Measurements from ENCODE around the gene AGAP2. TPM values are rescaled to one million over a fixed set of nuclear protein-coding genes. Genes with fewer than 3 reads are reported as not detected.
A peak's percentile ranks its signal among the peaks of the same experiment; 100 is the strongest.

AGAP2 gene
- total RNA-seq, 8 experiments from 2014 or later = 0.31 to 13.8 (median 8.8) TPM

GRCh38 chr12:57756406-57757341, 18.1 kb upstream of the AGAP2 start:
- ATAC-seq (replicated peaks in 6 of 8) = no peak
- in situ Hi-C loops (cut with MboI; ENCODE audit: low pct_unique_long_range_greater_than_20kb in 2 of 9, low sequenced_read_pairs in 9 of 9, unreplicated experiment in 9 of 9) = no loop called here
- H3K4me3 ChIP-seq = peak overlapping the region; percentile 84 to 98 (median 89)
- WGBS, 10 experiments = 8 to 100% (median 45%) methylated on average over 2 to 13 of the region's 22 CpGs; no CpG with 5 or more reads in 1 of the 10 experiments
- peaks cover 21% of the 10 kb centered on the region in 2 donors for H3K4me1 ChIP-seq (replicated peaks in 1 of 2)
- H3K27ac ChIP-seq = no peak overlapping the region

- Histone ChIP-seq H3K27ac (peak overlapping the region; percentile 77 to 87), H3K4me3 (peak overlapping the region; percentile 84 to 98 (median 89)), H3K4me1 (replicated peaks in 1 of 2) (peaks cover 24 to 25% of the 10 kb centered on the region in 2 donors)
- in situ Hi-C loops (cut with MboI; ENCODE audit: low pct_unique_long_range_greater_than_20kb in 2 of 9, low sequenced_read_pairs in 9 of 9, unreplicated experiment in 9 of 9) = no loop called here
- peak in 5 of 8 experiments; percentile 0 to 3 (median 1) for ATAC-seq (replicated peaks in 6 of 8)
- WGBS, 10 experiments = 0% methylated on average over 1 to 4 of the region's 76 CpGs; no CpG with 5 or more reads in 6 of the 10 experiments
These were observed 17.2 kb upstream of the AGAP2 start for GRCh38 chr12:57755454-57756372.

GRCh38 chr12:57755194-57755453, 16.6 kb upstream of the AGAP2 start:
- ATAC-seq (replicated peaks in 6 of 8) = peak in 1 of 8 experiments; percentile 0
- no CpG with 5 or more reads among the region's 34 CpGs for WGBS, 10 experiments
- H3K4me1 ChIP-seq (replicated peaks in 1 of 2) = peaks cover 27% of the 10 kb centered on the region in 2 donors

GRCh38 chr12:57754411-57755193, 16.1 kb upstream of the AGAP2 start, which contains the start of gene MARCHF9:
TSS of gene MARCHF9 (plus strand) at chr12:57755103. CDS start at chr12:57755529, 426 bp downstream.
- WGBS, 10 experiments = 0 to 67% (median 8%) methylated on average over 1 to 3 of the region's 41 CpGs; no CpG with 5 or more reads in 3 of the 10 experiments
- in situ Hi-C loops (cut with MboI; ENCODE audit: low pct_unique_long_range_greater_than_20kb in 2 of 9, low sequenced_read_pairs in 9 of 9, unreplicated experiment in 9 of 9) = no loop called here
- H3K4me1 ChIP-seq (replicated peaks in 1 of 2) = peaks cover 27% of the 10 kb centered on the region in 2 donors
- H3K27ac ChIP-seq = peak within 1 kb of the TSS; percentile 77 to 87
- ATAC-seq (replicated peaks in 6 of 8) = peak in 6 of 8 experiments; percentile 11 to 51 (median 39)
- peak within 1 kb of the TSS; percentile 84 to 98 (median 89) for H3K4me3 ChIP-seq

More at GRCh38 chr12:57755194-57755453, 16.6 kb upstream of the AGAP2 start:
- Histone ChIP-seq H3K27ac (peak overlapping the region; percentile 77 to 87), H3K4me3 (peak overlapping the region; percentile 84 to 98 (median 89))
- in situ Hi-C loops (cut with MboI; ENCODE audit: low pct_unique_long_range_greater_than_20kb in 2 of 9, low sequenced_read_pairs in 9 of 9, unreplicated experiment in 9 of 9) = no loop called here

GRCh38 chr12:57753756-57754337, 15.3 kb upstream of the AGAP2 start:
- no peak for ATAC-seq (replicated peaks in 6 of 8)
- peaks cover 27% of the 10 kb centered on the region in 2 donors for H3K4me1 ChIP-seq (replicated peaks in 1 of 2)
- WGBS, 10 experiments = 0 to 43% (median 0%) methylated on average over 1 of the region's 1 CpG; no CpG with 5 or more reads in 3 of the 10 experiments
- no peak overlapping the region for H3K27ac ChIP-seq
- H3K4me3 ChIP-seq = peak overlapping the region in 4 of 5 donors; percentile 84 to 98 (median 88)
- in situ Hi-C loops (cut with MboI; ENCODE audit: low pct_unique_long_range_greater_than_20kb in 2 of 9, low sequenced_read_pairs in 9 of 9, unreplicated experiment in 9 of 9) = no loop called here

- in situ Hi-C loops (cut with MboI; ENCODE audit: low pct_unique_long_range_greater_than_20kb in 2 of 9, low sequenced_read_pairs in 9 of 9, unreplicated experiment in 9 of 9) = no loop called here
- Histone ChIP-seq H3K4me1 (replicated peaks in 1 of 2) (peaks cover 27% of the 10 kb centered on the region in 2 donors), H3K4me3 (peak overlapping the region in 4 of 5 donors; percentile 9 to 22 (median 14)), H3K27ac (peak overlapping the region in 1 of 2 donors; percentile 48)
- 0 to 40% (median 1%) methylated on average over 1 to 5 of the region's 5 CpGs; no CpG with 5 or more reads in 2 of the 10 experiments for WGBS, 10 experiments
- no peak for ATAC-seq (replicated peaks in 6 of 8)
These were observed 14.1 kb upstream of the AGAP2 start for GRCh38 chr12:57752668-57753000.

GRCh38 chr12:57751788-57752667, 13.5 kb upstream of the AGAP2 start, which contains the start of gene CDK4:
TSS of gene CDK4 (minus strand) at chr12:57752310. CDS start at chr12:57751717, 593 bp downstream.
- WGBS, 10 experiments = 0% methylated on average over 1 to 10 of the region's 58 CpGs; no CpG with 5 or more reads in 5 of the 10 experiments
- Histone ChIP-seq H3K4me1 (replicated peaks in 1 of 2) (peaks cover 27% of the 10 kb centered on the region in 2 donors), H3K4me3 (peak within 1 kb of the TSS; percentile 60 to 80 (median 69)), H3K27ac (peak within 1 kb of the TSS; percentile 86 to 93)
- ATAC-seq (replicated peaks in 6 of 8) = peak; percentile 77 to 83 (median 80)
- in situ Hi-C loops (cut with MboI; ENCODE audit: low pct_unique_long_range_greater_than_20kb in 2 of 9, low sequenced_read_pairs in 9 of 9, unreplicated experiment in 9 of 9) = no loop called here

GRCh38 chr12:57751432-57751787, 12.9 kb upstream of the AGAP2 start:
- peaks cover 25% of the 10 kb centered on the region in 2 donors for H3K4me1 ChIP-seq (replicated peaks in 1 of 2)
- peak overlapping the region; percentile 86 to 93 for H3K27ac ChIP-seq
- ATAC-seq (replicated peaks in 6 of 8) = peak in 1 of 8 experiments; percentile 0
- WGBS, 10 experiments = 0 to 15% (median 3%) methylated on average over 1 to 5 of the region's 8 CpGs; no CpG with 5 or more reads in 4 of the 10 experiments
- in situ Hi-C loops (cut with MboI; ENCODE audit: low pct_unique_long_range_greater_than_20kb in 2 of 9, low sequenced_read_pairs in 9 of 9, unreplicated experiment in 9 of 9) = no loop called here
- H3K4me3 ChIP-seq = peak overlapping the region; percentile 60 to 80 (median 69)

GRCh38 chr12:57750561-57751431, 12.3 kb upstream of the AGAP2 start:
- in situ Hi-C loops (cut with MboI; ENCODE audit: low pct_unique_long_range_greater_than_20kb in 2 of 9, low sequenced_read_pairs in 9 of 9, unreplicated experiment in 9 of 9) = no loop called here
- H3K27ac ChIP-seq = peak overlapping the region; percentile 86 to 93
- peak overlapping the region; percentile 60 to 80 (median 69) for H3K4me3 ChIP-seq
- ATAC-seq (replicated peaks in 6 of 8) = no peak
- H3K4me1 ChIP-seq (replicated peaks in 1 of 2) = peaks cover 26 to 28% of the 10 kb centered on the region in 2 donors
- WGBS, 10 experiments = 40 to 100% (median 92%) methylated on average over 1 to 10 of the region's 15 CpGs; no CpG with 5 or more reads in 1 of the 10 experiments

- Histone ChIP-seq H3K27ac (no peak overlapping the region), H3K4me1 (replicated peaks in 1 of 2) (peaks cover 25 to 27% of the 10 kb centered on the region in 2 donors), H3K4me3 (no peak overlapping the region)
- WGBS, 10 experiments = 90 to 100% (median 100%) methylated on average over 1 to 4 of the region's 5 CpGs; no CpG with 5 or more reads in 5 of the 10 experiments
- in situ Hi-C loops (cut with MboI; ENCODE audit: low pct_unique_long_range_greater_than_20kb in 2 of 9, low sequenced_read_pairs in 9 of 9, unreplicated experiment in 9 of 9) = no loop called here
- ATAC-seq (replicated peaks in 6 of 8) = no peak
These were observed 10.5 kb upstream of the AGAP2 start for GRCh38 chr12:57749061-57749460.
